ENCODE measurements around the gene MIOS.

DNA sequence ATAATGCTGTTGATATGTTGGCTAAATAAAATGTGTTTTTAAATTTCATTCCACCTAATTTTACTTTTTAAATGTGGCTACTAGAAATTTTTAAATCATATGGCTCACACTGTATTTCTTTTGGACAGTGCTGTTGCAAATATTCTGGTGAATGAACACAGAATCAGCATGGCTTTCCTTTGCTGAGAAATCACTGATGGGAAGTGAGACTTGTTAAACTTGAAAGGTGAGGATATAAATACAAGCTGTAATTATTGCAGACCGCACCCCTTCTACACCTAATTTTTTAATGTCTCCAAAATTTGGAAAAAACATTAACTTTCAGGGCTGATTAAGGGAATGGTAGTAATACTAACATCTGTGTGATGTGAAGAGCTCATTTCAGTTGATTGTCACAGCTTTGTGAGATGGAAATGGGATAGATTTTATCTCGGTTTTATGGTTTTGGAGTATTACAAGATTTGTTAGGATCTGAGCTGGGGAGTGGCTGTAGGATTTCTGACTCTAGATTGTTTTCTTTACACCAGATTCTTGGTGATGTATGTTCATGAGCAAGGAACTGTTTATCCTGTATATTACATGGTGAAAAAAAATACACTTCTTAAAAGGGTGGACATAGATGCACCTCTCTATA lies 1.3 kb downstream of the MIOS start:
- TF ChIP-seq POLR2A (IDR thresholded peaks at IDR 0.05; ENCODE audit: low read depth, low read length) (no peak), POLR2AphosphoS5 (IDR thresholded peaks at IDR 0.05; ENCODE audit: low read depth, low read length) (no peak), TAF1 (IDR thresholded peaks at IDR 0.05; ENCODE audit: low read depth, low read length) (no peak), PAX5 (IDR thresholded peaks at IDR 0.05; ENCODE audit: insufficient read depth, low read length, severe bottlenecking) (no peak), POU2F2 (IDR thresholded peaks at IDR 0.05; ENCODE audit: low read depth, low read length) (no peak)
